NOMO-1 treated with dmso at 0.1 percent for 144 hours (cell line): ENCODE data around the gene D2HGDH.
A peak's percentile ranks its signal among the peaks of the same experiment; 100 is the strongest.
"Not testable (repeated sequence)": the region's sequence is repeated elsewhere in the genome, so short reads cannot be mapped to it uniquely, and the experiment has no call there.

Experiments used
- DNase-seq: peaks from one replicate; lab custom pipeline; 2025; ENCODE audit not compliant: unreplicated experiment; lab: John Stamatoyannopoulos, UW

Gene D2HGDH

DNA sequence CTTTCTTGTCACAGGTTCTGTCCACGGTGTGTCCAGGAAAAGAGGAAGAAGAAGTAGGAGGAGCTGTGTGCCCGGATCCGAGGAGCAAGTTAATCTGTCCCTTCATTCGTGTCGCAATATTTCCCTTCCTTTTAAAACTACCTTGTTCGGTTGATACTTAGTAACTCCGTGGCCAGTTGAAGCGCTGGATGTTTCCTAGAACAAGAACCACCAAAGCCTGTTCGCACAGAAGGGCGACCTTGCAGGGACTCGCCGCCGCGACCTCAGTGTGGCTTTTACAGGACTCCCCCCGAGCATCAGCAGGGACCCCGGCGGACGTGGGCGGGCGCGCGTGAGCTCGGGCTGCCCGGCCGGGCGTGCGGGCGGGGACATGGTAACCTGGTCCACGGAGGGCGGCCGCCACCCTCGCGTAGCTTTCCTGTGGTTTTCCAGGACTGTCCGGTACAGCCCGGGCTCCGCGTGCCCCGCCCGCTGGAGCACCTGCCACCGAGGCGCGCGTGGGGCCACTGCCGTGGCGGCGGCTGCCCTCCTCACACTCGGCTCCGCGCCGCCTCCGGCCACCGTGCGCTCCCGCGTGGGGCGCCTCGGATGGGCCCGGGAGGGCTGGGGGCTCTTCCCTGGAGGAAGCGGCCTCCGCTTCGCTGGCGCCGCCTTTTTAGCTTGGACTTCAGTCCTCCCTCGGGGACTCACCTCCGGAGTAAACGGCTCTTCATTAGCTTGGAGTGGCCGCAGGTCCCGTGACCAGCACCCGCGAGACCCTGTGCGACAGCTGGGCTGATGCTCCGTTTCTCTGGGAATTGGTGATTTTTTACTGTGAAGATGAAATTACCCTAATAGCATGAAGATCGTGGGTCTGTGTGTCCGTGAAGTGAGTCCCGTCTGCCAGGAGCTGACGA lies 9.2 kb upstream of the D2HGDH start:
- DNase-seq, result peak; percentile 7

DNA sequence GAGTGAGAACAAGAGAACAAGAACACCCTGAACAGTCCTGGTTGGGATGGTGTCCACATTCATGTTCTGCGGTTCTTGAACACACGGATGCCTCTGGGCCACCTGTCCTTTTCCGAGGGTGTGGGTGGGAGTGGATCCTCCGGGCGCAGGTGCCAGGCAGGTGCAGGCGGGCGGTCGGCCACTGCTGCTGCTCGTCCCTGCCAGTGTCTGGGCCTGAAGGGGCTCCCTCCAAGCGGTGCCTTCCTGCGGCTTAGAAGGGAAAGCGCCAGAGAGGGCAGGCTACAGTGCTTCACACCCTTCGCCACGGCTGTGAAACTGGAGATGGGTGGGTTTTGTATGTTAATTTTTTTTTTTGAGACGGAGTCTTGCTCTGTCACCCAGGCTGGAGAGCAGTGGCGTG lies 8.0 kb upstream of the D2HGDH start:
- DNase-seq, result no peak

DNA sequence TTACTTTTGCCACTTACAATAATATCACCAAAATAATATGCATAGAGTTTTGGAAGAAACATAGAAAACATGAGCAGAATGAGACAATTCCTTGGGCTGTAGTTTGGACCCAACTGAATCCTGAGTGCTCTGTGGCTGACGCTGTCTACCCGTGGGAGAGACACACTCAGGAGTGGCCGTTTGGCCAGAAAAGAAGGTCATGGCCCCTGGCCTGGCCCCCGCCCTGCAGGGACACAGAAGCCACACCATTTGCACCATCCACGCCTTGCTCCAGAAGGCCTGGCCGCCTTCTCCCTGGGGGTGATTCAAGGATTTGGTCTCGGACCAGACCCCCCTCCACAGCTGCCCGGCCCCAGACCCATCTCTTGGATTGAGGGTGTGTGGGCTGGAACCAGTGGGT lies 6.4 kb upstream of the D2HGDH start:
- DNase-seq, result no peak

DNA sequence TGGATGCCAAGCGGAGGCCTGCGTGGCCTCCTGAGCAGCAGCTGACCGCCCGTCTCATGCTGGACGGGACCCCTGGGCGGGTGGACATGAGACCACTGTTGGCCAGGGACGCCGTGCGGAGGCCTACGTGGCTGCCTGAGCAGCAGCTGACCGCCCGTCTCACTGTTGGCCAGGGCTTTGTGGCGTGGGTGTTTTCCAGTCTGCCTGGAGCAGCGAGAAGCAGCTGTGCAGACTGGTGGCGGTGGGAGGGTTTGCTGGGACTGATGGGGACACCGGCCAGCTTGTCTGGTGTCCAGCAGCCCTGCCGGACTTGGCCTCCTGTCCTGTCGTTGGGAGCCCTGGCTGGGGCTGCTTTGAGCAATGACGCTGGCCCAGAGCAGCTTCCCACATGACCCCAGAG lies 5.8 kb upstream of the D2HGDH start:
- no peak for DNase-seq

DNA sequence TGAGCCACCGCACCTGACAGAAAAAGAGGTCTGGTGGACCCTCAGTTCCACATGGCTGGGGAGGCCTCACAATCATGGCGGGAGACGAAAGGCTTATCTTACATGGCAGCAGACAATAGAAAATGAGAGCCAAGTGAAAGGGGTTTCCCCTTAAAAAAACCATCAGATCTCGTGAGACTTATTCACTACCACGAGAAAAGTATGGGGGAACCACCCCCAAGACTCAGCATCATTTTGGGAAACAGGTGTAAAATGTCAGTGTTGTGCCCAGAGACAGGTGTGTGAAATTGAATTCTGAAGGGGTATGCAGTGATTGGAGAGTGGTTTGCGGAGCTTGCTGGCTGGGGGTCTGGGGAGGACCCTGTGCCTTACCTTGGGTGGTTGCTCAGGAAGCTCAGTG lies 4.6 kb upstream of the D2HGDH start:
- no peak for DNase-seq

DNA sequence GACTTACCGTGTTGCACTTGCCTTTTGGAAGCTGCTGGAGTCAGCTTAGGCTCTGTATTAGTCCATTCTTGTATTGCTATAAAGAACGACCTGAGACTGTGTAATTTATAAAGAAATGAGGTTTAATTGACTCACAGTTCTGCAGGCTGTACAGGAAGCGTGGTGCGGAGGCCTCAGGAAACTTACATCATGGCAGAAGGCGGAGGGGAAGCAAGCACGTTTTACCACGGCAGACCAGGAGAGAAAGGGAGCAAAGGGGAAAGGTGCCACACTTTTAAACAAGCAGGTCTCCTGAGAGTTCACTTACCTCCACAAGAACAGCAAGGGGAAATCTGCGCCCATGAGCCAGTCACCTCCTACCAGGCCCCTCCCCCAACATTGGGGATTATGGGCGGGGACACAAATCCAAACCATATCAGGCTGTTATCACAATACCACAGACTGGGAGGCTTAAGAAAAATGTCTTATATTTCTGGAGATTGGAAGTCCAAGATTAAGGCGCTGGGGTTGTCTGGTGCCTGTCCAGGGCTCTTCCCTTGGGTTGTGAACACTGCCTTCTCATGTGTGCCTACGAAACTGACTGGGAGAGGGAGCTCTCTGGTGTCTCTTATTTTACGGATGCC lies 3.6 kb upstream of the D2HGDH start:
- DNase-seq, result no peak

DNA sequence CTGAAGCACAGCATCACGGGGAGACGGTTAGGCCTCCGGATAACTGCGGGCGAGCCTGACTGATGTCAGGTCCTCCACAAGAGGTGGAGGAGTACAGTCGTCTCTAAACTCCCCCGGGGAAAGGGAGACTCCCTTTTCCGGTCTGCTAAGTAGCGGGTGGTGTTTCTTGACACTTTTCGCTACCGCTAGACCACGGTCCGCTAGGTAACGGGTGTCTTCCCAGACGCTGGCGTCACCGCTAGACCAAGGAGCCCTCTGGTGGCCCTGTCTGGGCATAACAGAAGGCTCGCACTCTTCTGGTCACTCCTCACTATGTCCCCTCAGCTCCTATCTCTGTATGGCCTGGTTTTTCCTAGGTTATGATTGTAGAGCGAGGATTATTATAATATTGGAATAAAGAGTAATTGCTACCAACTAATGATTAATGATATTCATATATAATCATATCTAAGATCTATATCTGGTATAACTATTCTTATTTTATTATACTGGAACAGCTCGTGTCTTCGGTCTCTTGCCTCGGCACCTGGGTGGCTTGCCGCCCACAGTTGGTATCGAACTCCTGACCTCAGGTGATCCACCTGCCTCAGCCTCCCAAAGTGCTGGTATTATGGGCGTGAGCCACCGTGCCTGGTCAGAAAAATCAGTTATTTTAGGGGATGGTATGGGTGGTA lies 1.8 kb upstream of the D2HGDH start:
- not testable (repeated sequence) for DNase-seq

DNA sequence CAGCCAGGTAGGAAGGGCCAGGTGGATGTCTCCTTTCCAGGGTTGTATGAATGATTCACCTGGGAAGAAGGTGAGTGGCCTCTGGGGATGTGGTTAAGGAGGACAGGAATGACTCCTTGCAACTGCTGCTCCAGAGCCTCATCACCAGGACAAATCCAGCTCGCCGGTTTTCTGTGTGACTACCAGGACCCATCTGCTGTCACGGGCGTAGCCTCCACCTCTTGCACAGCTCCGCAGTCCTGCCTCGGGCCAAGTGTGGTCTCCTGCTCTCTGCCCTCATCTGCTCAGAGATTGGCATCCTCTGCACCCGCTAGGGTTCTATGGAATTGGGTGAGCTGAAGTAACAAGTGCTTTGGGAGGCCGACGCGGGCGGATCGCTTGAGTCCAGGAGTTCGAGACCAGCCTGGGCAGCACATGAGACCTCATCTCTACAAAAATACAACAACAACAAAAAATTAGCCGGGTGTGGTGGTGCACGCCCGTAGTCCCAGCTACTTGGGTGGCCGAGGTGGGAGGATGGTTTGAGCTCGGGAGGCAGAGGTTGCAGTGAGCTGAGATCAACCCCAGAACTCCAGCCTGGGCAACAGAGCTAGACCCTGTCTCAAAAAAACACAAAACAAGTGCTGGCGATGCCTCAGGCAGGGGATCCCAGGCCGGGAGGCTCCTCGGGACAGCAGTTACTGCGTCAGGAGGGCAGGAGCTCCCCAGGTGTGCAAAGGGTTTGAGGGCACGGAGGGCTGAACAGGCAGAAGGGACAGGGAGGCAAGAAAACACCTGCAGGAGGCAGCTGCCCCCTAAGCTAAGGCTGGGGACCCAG lies 831 bp upstream of the D2HGDH start:
- no peak for DNase-seq

DNA sequence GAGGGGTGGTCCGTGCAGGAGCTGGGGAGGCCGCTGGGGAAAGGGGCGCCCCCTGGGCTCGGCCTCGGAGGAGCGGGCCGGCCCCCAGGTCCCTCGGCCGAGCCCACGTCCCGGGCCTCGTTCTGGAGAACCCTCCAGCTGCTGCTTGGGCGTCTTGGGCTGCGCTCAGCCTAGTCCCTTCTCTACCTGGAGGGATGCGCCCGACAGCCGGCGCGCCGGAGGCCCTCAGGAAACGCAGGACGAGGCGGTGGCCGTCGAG lies 293 bp upstream of the D2HGDH start:
- no peak for DNase-seq

DNA sequence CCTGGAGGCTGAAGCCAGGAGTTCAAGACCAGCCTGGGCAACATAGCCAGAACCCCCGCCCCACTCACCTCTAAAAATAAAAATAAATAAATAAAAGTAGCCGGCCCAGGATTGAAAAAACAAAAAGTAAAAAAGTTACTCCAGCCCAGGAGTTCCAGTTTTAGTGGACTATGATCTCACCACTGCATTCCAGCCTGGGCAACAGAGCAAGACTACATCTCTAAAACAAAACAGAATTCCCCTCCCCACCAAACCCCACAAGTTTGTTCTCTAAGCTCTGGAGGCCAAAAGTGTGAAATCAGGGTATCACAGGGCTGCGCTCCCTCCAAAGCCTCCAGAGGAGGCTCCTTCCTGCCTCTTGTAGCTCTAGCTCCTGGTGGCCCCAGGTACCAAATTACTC lies 1.7 kb downstream of the D2HGDH start:
- no peak for DNase-seq

DNA sequence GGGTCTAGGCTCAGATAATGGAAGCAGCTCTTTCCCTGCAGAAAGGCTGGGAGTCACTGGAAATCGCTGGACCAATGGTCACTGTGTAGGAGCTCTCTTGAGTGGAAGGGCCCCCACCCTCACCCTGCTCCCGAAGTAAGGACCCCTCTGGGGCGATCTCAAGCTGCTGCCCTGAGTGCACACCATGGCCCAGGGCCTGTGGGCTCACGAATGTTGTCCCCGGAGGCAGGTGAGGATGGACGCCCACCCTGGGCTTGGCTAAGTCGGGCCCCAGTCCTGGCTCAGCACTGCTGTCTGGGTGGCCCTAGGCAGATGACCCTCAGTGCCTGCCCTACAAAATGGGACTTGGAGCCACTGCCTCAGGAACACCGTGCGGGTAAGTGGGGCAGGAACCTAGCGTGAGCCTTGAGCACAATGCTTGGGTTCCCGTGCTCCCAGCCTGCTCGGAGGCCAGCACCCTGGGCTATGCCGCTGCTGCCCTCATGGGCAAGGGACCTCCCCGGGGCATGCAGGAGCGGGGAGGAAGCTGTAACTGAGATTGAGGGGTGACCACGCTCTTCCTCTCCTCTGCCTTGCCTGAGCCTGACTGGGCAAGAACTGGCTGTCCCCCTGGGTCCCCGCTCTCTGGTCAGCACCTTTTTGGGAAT lies 3.7 kb downstream of the D2HGDH start:
- DNase-seq, result no peak

DNA sequence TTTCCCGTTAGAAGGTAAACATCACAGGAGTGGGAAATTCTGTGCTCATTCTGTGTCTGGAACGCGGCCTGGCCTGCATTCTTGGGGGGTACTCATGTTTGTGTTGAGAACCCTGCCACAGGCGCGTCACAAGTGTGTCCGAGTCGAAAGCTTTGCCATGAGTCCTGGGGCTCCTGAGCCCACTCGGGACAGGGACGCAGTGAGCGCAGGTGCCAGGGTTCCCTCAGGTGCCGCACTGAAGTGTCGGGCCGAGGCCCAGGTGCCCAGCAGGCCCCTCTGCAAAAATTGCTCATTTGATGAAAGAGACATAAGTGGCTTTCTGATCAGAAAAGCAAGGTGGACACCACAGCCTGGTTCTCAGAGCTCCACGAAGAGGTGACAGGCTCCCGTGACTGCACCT lies 4.7 kb downstream of the D2HGDH start:
- DNase-seq, result no peak

DNA sequence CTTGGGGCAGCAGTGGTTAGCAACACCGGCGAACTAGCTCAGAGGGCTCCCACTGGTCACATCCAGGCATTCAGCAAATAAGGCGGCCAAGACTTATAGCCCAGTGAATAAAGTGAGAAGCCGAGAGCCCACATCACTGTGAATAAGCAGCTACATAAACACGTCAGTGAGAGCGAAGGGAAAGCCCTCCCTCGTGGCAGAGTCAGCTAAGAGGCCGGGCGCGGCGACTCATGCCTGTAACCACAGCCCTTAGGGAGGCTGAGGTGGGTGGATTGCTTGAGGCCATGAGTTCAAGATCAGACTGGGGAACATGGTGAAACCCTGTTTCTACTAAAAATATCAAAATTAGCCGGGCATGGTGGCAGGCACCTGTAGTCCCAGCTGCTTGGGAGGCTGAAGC lies 5.2 kb downstream of the D2HGDH start:
- no peak for DNase-seq

DNA sequence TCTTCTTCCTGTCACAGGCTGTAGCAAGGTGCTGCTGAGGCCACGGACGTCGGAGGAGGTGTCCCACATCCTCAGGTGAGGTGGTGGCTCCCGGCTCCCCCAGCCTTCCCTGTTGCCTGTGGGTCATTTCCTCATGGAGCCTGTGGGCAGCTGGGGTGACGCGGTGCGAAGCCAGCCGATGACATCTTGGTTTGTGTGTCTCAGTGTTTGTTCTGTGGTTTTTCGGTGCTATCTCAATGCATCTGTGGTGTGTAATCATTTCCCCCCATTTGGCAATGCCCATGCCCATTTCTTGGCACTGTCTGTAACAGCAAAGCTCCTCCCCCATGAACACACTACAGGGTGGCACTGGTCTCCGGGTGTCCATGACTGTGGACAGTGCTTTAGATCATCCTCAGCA lies 6.6 kb downstream of the D2HGDH start:
- no peak for DNase-seq

DNA sequence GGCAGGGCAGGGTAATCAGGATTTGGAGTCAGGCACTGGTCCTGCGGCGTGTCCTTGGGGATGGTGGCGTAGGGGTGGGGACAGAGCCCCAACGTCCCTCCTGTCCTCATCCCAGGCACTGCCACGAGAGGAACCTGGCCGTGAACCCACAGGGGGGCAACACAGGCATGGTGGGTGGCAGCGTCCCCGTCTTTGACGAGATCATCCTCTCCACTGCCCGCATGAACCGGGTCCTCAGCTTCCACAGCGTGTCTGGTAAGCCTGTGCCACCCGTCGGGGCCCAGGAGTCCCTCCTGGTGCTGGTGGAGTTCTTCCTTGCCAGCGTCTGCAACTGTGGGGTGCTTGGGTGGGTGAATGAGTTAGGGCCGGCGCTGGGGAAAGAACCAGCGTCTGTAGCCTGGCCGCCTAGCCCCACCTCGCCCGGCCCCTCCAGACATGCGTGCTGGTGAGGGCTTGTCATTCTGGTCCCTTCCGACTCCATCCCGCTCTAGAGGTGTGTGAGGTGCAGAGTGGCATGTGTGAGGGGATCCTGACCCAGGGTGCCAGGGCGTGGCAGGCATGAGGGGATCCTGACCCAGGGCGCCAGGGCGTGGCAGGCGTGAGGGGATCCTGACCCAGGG lies 8.0 kb downstream of the D2HGDH start:
- DNase-seq, result no peak

DNA sequence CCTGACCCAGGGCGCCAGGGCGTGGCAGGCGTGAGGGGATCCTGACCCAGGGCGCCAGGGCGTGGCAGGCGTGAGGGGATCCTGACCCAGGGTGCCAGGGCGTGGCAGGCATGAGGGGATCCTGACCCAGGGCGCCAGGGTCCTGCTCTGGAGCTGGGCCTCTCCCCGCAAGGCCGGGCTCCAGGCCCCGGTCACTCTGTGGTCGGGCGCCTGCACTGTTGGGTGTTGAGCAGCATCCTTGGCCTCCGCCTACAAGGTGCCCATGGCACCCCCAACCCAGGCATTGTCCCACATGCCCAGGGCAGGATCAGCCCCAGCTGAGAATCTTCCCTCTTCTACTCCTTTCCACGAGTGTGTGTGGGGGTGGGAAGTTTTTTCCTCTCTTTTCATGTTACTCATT lies 8.6 kb downstream of the D2HGDH start:
- DNase-seq, result not testable (repeated sequence)

DNA sequence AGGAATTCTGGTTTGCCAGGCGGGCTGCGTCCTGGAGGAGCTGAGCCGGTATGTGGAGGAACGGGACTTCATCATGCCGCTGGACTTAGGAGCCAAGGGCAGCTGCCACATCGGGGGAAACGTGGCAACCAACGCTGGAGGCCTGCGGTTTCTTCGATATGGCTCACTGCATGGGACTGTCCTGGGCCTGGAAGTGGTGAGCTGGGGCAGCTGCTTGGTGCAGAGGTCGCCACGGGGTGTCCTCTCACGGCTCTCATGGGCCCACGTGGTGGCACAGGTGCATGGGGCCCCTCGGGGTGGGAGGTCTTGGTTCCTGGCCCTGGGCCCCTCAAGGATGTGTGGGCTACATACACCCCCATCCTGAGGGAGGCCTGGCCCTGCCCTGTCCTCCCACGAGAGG lies 9.2 kb downstream of the D2HGDH start:
- DNase-seq, result no peak

DNA sequence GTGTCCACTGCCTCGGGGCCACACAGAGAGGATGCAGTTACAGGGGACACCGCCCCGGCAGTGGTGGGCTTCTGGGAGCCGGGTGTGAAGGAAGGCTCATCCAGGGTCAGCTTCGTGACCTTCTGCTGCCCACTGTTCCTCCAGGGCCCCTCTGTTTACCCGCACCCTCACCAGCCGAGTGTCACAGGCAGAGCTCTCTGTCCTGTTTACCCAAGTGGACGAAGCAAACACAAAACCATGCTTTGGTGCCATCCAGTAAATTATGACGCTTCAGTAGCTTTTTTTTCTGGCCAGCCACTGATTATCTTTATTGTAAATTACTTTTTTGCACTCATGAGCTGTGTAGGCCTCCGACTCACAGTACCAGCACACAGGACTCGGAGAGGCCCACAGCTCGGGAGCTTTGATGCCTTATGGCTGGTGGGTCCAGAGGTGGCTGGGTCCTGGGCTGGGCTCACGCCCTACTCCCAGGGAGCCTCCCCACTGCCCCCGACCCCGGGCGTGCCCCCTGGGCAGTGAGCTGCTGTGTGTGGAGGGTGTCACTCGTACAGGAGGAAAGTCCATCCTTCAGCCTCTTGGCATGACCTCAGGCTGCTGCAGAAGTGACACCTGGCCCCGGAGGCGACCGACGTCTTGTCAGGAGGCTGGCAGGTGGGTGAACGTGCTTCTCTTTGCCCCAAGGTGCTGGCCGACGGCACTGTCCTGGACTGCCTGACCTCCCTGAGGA lies 9.8 kb downstream of the D2HGDH start:
- no peak for DNase-seq

DNA sequence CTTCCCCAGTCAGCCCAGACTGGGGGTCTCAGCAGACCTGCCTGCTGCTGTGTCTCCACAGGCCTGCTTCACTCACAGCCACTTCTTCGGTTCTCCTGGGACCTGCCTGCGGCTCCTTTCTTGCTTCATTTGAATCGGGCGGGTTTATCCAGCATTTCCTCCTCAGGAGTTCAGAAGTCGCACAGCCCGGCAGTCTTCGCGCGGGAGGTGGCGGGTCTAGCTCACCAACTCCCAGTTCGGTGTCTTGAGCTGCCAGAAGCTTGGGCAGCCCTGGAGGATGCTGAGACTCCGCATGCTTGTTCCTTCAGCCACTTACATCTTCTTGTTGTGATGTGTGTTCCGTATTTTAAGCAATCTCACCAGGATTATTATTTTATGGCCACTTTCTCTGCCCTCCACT lies 10.8 kb downstream of the D2HGDH start:
- DNase-seq, result no peak

DNA sequence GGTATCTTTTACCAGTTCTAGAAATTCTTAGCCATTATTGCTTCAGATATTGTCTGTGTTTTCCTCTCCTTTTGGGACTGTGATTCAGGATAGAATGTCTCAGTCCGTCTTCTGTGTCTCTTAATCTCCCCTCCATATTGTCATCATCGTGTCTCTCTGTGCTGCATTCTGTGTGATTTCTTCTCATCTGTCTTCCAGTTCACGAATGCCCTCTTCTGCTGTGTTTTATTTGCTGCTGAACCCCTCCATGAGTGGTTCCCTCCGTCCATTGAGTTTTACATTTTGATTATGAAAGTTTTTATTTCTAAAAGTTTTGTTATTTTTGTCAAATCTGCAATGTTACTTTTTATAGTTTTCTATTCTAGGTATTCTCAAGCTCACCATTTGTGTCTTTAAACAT lies 11.7 kb downstream of the D2HGDH start:
- no peak for DNase-seq
